Type B pancreatic cell (in vitro differentiated cells): Measurements from ENCODE around the gene MBD5. TPM values are rescaled to one million over a fixed set of nuclear protein-coding genes. Genes with fewer than 3 reads are reported as not detected.
"Not testable (repeated sequence)": the region's sequence is repeated elsewhere in the genome, so short reads cannot be mapped to it uniquely, and the experiment has no call there.

Experiments used
- DNase-seq: peaks from one replicate; pipeline ENCODE4 v3.0.0; 2021; ENCODE audit warnings: mixed read lengths; ENCODE audit not compliant: unreplicated experiment; ENCODE audit errors: extremely low spot score
- H3K27ac Mint-ChIP-seq: 2 replicates; pipeline ENCODE4 v1.8.0; 2021; ENCODE audit warnings: mild to moderate bottlenecking, mixed read lengths
- H3K27me3 Mint-ChIP-seq: 2 replicates; pipeline ENCODE4 v1.8.0; 2021; ENCODE audit warnings: mixed read lengths
- H3K36me3 Mint-ChIP-seq: 2 replicates; pipeline ENCODE4 v1.8.0; 2021; ENCODE audit warnings: mixed read lengths
- H3K4me1 Mint-ChIP-seq: one replicate; pipeline ENCODE4 v1.8.0; 2021; ENCODE audit warnings: mixed read lengths; ENCODE audit not compliant: unreplicated experiment
- H3K4me3 Mint-ChIP-seq: 2 replicates; pipeline ENCODE4 v1.8.0; 2021; ENCODE audit warnings: mild to moderate bottlenecking, mixed read lengths
- H3K9me3 Mint-ChIP-seq: 2 replicates; pipeline ENCODE4 v1.8.0; 2021; ENCODE audit warnings: mixed read lengths
- CTCF ChIP-seq: fragments of 200-600 bp; sonication (generic); conservative IDR thresholded peaks from 2 replicates; pipeline ENCODE4 v1.5.0; 2021; ENCODE audit warnings: antibody characterized with exemption, mild to moderate bottlenecking
- total RNA-seq: library from RNA; stranded (reverse); gene quantifications from 2 replicates; pipeline ENCODE4 v1.2.1, GENCODE V29; 2021; ENCODE audit warnings: low replicate concordance

The MBD5 gene
- total RNA-seq, 1 donor from 2014 or later: 54.7 TPM

GRCh38 chr2:147989809-147990403 lies 31.0 kb upstream of the MBD5 start:
- H3K4me3 Mint-ChIP-seq: no peak overlapping the region
- no peak overlapping the region for H3K27ac Mint-ChIP-seq
- H3K9me3 Mint-ChIP-seq: no peaks in the 10 kb centered on the region
- peak; percentile 73 for TF ChIP-seq CTCF
- H3K36me3 Mint-ChIP-seq: peaks cover 10% of the 10 kb centered on the region
- no peaks in the 10 kb centered on the region for H3K27me3 Mint-ChIP-seq
- H3K4me1 Mint-ChIP-seq: no peaks in the 10 kb centered on the region
- no peak for DNase-seq

- H3K4me3 Mint-ChIP-seq, H3K27ac Mint-ChIP-seq, DNase-seq, H3K4me1 Mint-ChIP-seq, H3K27me3 Mint-ChIP-seq, H3K9me3 Mint-ChIP-seq: not testable (repeated sequence)
- H3K36me3 Mint-ChIP-seq: peaks cover 22% of the 10 kb centered on the region
Observed at GRCh38 chr2:147994965-147995364, 25.9 kb upstream of the MBD5 start.

- no peak overlapping the region for H3K27ac Mint-ChIP-seq
- H3K36me3 Mint-ChIP-seq: peaks cover 27% of the 10 kb centered on the region
- no peak for TF ChIP-seq CTCF
- H3K27me3 Mint-ChIP-seq: no peaks in the 10 kb centered on the region
- H3K4me1 Mint-ChIP-seq: peaks cover 3% of the 10 kb centered on the region
- DNase-seq: no peak
- no peaks in the 10 kb centered on the region for H3K9me3 Mint-ChIP-seq
- no peak overlapping the region for H3K4me3 Mint-ChIP-seq
Observed at GRCh38 chr2:147996828-147997227, 24.1 kb upstream of the MBD5 start.

GRCh38 chr2:147998203-147998602 lies 22.7 kb upstream of the MBD5 start:
- H3K9me3 Mint-ChIP-seq: peaks cover 10% of the 10 kb centered on the region
- H3K27ac Mint-ChIP-seq: no peak overlapping the region
- no peak for DNase-seq
- peaks cover 3% of the 10 kb centered on the region for H3K4me1 Mint-ChIP-seq
- H3K27me3 Mint-ChIP-seq: no peaks in the 10 kb centered on the region
- no peak for TF ChIP-seq CTCF
- H3K4me3 Mint-ChIP-seq: no peak overlapping the region
- H3K36me3 Mint-ChIP-seq: peaks cover 36% of the 10 kb centered on the region

- H3K4me3 Mint-ChIP-seq: no peak overlapping the region
- H3K27me3 Mint-ChIP-seq: no peaks in the 10 kb centered on the region
- TF ChIP-seq CTCF: no peak
- no peak overlapping the region for H3K27ac Mint-ChIP-seq
- H3K4me1 Mint-ChIP-seq: peaks cover 3% of the 10 kb centered on the region
- peaks cover 10% of the 10 kb centered on the region for H3K9me3 Mint-ChIP-seq
- no peak for DNase-seq
- peaks cover 43% of the 10 kb centered on the region for H3K36me3 Mint-ChIP-seq
Observed at GRCh38 chr2:147999126-147999525, 21.8 kb upstream of the MBD5 start.

- Mint-ChIP-seq H3K36me3 (peaks cover 45% of the 10 kb centered on the region), H3K27ac (no peak overlapping the region), H3K4me1 (peaks cover 3% of the 10 kb centered on the region), H3K27me3 (no peaks in the 10 kb centered on the region), H3K4me3 (no peak overlapping the region), H3K9me3 (peaks cover 10% of the 10 kb centered on the region)
- no peak for DNase-seq
- TF ChIP-seq CTCF: no peak
Observed at GRCh38 chr2:148000095-148000494, 20.8 kb upstream of the MBD5 start.

- not testable (repeated sequence) for H3K4me1 Mint-ChIP-seq, DNase-seq, H3K27me3 Mint-ChIP-seq, H3K27ac Mint-ChIP-seq, H3K4me3 Mint-ChIP-seq
- H3K9me3 Mint-ChIP-seq: peaks cover 10% of the 10 kb centered on the region
- H3K36me3 Mint-ChIP-seq: peaks cover 32% of the 10 kb centered on the region
Observed at GRCh38 chr2:148002420-148002819, 18.5 kb upstream of the MBD5 start.
